HepG2 (cell line): ENCODE results near the gene ST6GALNAC4. TPM values are rescaled to one million over a fixed set of nuclear protein-coding genes. Genes with fewer than 3 reads are reported as not detected.

ENCODE experiments used
- ARID3A ChIP-seq: IDR thresholded peaks from 2 replicates; pipeline ENCODE4 v1.6.1; 2012; ENCODE audit warnings: low read depth, low read length, improper control_type of control experiment
- GTF2F1 ChIP-seq: fragments of 150-350 bp; IDR thresholded peaks from 2 replicates; pipeline ENCODE4 v1.6.1; 2014; ENCODE audit warnings: low read length
- HIVEP1 ChIP-seq: sonication (generic); formaldehyde crosslinking; IDR thresholded peaks from 2 replicates; pipeline ENCODE4 v1.4.0; 2020; ENCODE audit warnings: mild to moderate bottlenecking, missing genetic modification reagents
- ISX ChIP-seq: sonication (generic); formaldehyde crosslinking; conservative IDR thresholded peaks from 2 replicates; pipeline ENCODE4 v1.5.0; 2020; ENCODE audit warnings: missing genetic modification reagents
- KLF16 ChIP-seq, 2 experiments: sonication (generic) in 1 of 2; formaldehyde crosslinking in 1 of 2; IDR thresholded peaks; 2 replicates each; pipeline versions ENCODE4 v1.6.1 to v1.8.0; 2016 to 2023; ENCODE audit warnings: missing genetic modification reagents in 2 of 2, missing compliant biosample characterization in 1 of 2
- NCOA1 ChIP-seq: sonication (generic); formaldehyde crosslinking; IDR thresholded peaks from 2 replicates; pipeline ENCODE4 v1.9.0; 2021; ENCODE audit warnings: missing genetic modification reagents
- NFYB ChIP-seq: sonication (generic); formaldehyde crosslinking; IDR thresholded peaks from 2 replicates; pipeline ENCODE4 v1.4.0; 2020; ENCODE audit warnings: missing genetic modification reagents
- PATZ1 ChIP-seq: sonication (generic); formaldehyde crosslinking; IDR thresholded peaks from 2 replicates; pipeline ENCODE4 v1.4.0; 2020; ENCODE audit warnings: missing genetic modification reagents
- POGK ChIP-seq: sonication (generic); formaldehyde crosslinking; conservative IDR thresholded peaks from 2 replicates; pipeline ENCODE4 v1.8.0; 2022; ENCODE audit warnings: mild to moderate bottlenecking, moderate library complexity, missing genetic modification reagents
- RERE ChIP-seq: IDR thresholded peaks from 2 replicates; pipeline ENCODE4 v1.6.1; 2016; ENCODE audit warnings: low read depth, missing genetic modification reagents, missing compliant biosample characterization
- ZNF17 ChIP-seq: sonication (generic); formaldehyde crosslinking; IDR thresholded peaks from 2 replicates; pipeline ENCODE4 v1.5.0; 2020; ENCODE audit warnings: mild to moderate bottlenecking, missing genetic modification reagents
- ZNF234 ChIP-seq: sonication (generic); formaldehyde crosslinking; conservative IDR thresholded peaks from 2 replicates; pipeline ENCODE4 v1.5.1; 2020; ENCODE audit warnings: mild to moderate bottlenecking, missing genetic modification reagents
- ZNF276 ChIP-seq: sonication (generic); formaldehyde crosslinking; IDR thresholded peaks from 2 replicates; pipeline ENCODE4 v1.4.0; 2020; ENCODE audit warnings: mild to moderate bottlenecking, low read depth, missing genetic modification reagents
- ZNF430 ChIP-seq: sonication (generic); formaldehyde crosslinking; IDR thresholded peaks from 2 replicates; pipeline ENCODE4 v1.9.0; 2021; ENCODE audit warnings: mild to moderate bottlenecking, missing genetic modification reagents
- ZNF484 ChIP-seq: sonication (generic); formaldehyde crosslinking; IDR thresholded peaks from 2 replicates; pipeline ENCODE4 v1.5.1; 2020; ENCODE audit warnings: mild to moderate bottlenecking, low read depth, missing genetic modification reagents, borderline replicate concordance
- ZNF775 ChIP-seq: sonication (generic); formaldehyde crosslinking; IDR thresholded peaks from 2 replicates; pipeline ENCODE4 v1.4.0; 2020; ENCODE audit warnings: missing genetic modification reagents, mild to moderate bottlenecking, moderate library complexity, borderline replicate concordance
- polyA plus RNA-seq, 8 experiments: library from polyadenylated mRNA; depleted of rRNA in 3 of 8; stranded (reverse) in 7 of 8; unstranded in 1 of 8; fragments of >200 nt; fragmentation: Illumina TruSeq in 4 of 8; extraction: Trizol in 4 of 8; gene quantifications; 2 replicates each; pipeline versions ENCODE4 v1.2.1 to v1.2.3, GENCODE V29; 2011 to 2016; ENCODE audit warnings: low read depth in 4 of 8, missing spikeins in 1 of 8, mixed read lengths in 1 of 8; ENCODE audit not compliant: insufficient read depth in 1 of 8
- total RNA-seq, 5 experiments: library from RNA; depleted of rRNA; stranded (reverse); fragments of >200 nt; fragmentation: Illumina TruSeq; extraction: Trizol; gene quantifications; 2 replicates each; pipeline ENCODE4 v1.2.3, GENCODE V29; 2016; ENCODE audit warnings: low read depth in 1 of 5

The ST6GALNAC4 gene
- total and polyA plus RNA-seq, 2 of the 13 experiments (the other 11 are each of a cell fraction or from before 2014, with no cell fraction given), result 18.8 to 27.7 TPM

GRCh38 chr9:127931092-127931881, 14.4 kb upstream of the ST6GALNAC4 start (continued):
- TF ChIP-seq RERE (no peak), GTF2F1 (no peak), ZNF775 (CRISPR knock-in tag) (no peak), KLF16 (CRISPR knock-in tag; IDR thresholded peaks at IDR 0.05) (no peak), NFYB (CRISPR knock-in tag) (no peak), NCOA1 (CRISPR knock-in tag) (no peak), ARID3A (no peak), ZNF234 (CRISPR knock-in tag) (no peak), HIVEP1 (CRISPR knock-in tag) (peak; percentile 38; the same call in 1 of the 2 replicates), ZNF276 (CRISPR knock-in tag) (0 out of 2 replicates have a peak, but pooled peaks have one; percentile 25), ZNF17 (CRISPR knock-in tag) (no peak), ZNF430 (peak; percentile 12; the same call in 1 of the 2 replicates), POGK (CRISPR knock-in tag) (no peak), ZNF484 (no peak), ISX (CRISPR knock-in tag) (no peak), PATZ1 (no peak)
